ENCODE results near the gene AHDC1.
"Not testable (repeated sequence)": the region's sequence is repeated elsewhere in the genome, so short reads cannot be mapped to it uniquely, and the experiment has no call there.

AHDC1 gene

GRCh38 chr1:27552911-27553420, 51.0 kb downstream of the AHDC1 start:
- DNase-seq (ENCODE audit: low spot score) (no peak), FAIRE-seq (no peak)

- FAIRE-seq (no peak), DNase-seq (ENCODE audit: low spot score) (no peak)
Measured at GRCh38 chr1:27551953-27552312, 52.0 kb downstream of the AHDC1 start.

GRCh38 chr1:27551170-27551952, 52.6 kb downstream of the AHDC1 start:
- DNase-seq (ENCODE audit: low spot score) (no peak), FAIRE-seq (no peak)

GRCh38 chr1:27550510-27551169, 53.3 kb downstream of the AHDC1 start:
- FAIRE-seq (no peak), DNase-seq (ENCODE audit: low spot score) (no peak)

GRCh38 chr1:27549807-27550408, 54.0 kb downstream of the AHDC1 start:
- no peak for DNase-seq (ENCODE audit: low spot score)
- FAIRE-seq, result no peak

- no peak for FAIRE-seq
- DNase-seq (ENCODE audit: low spot score), result peak; percentile 43
Measured at GRCh38 chr1:27548858-27549719, 54.9 kb downstream of the AHDC1 start.

GRCh38 chr1:27548136-27548853, 55.6 kb downstream of the AHDC1 start:
- DNase-seq (ENCODE audit: low spot score), result peak; percentile 80
- no peak for FAIRE-seq

- FAIRE-seq (no peak), DNase-seq (ENCODE audit: low spot score) (no peak)
Measured at GRCh38 chr1:27547220-27548116, 56.5 kb downstream of the AHDC1 start.

- FAIRE-seq (peak; percentile 63), DNase-seq (ENCODE audit: low spot score) (peak; percentile 78)
Measured at GRCh38 chr1:27545876-27546275, 58.1 kb downstream of the AHDC1 start.

- peak; percentile 64 for DNase-seq (ENCODE audit: low spot score)
- FAIRE-seq, result peak; percentile 86
Measured at GRCh38 chr1:27545271-27545670, 58.7 kb downstream of the AHDC1 start.

- DNase-seq (ENCODE audit: low spot score) (no peak), FAIRE-seq (no peak)
Measured at GRCh38 chr1:27544834-27545233, 59.1 kb downstream of the AHDC1 start.

GRCh38 chr1:27543284-27543683, 60.7 kb downstream of the AHDC1 start:
- DNase-seq (ENCODE audit: low spot score) (no peak), FAIRE-seq (no peak)

GRCh38 chr1:27542463-27543273, 61.3 kb downstream of the AHDC1 start:
- DNase-seq (ENCODE audit: low spot score) (peak; percentile 100), FAIRE-seq (peak; percentile 98)

GRCh38 chr1:27539901-27540861, 63.8 kb downstream of the AHDC1 start:
- FAIRE-seq (peak; percentile 95), DNase-seq (ENCODE audit: low spot score) (peak; percentile 94)

- FAIRE-seq, result peak; percentile 82
- DNase-seq (ENCODE audit: low spot score), result peak; percentile 72
Measured at GRCh38 chr1:27538793-27539192, 65.2 kb downstream of the AHDC1 start.

- DNase-seq (ENCODE audit: low spot score); FAIRE-seq: not testable (repeated sequence)
Measured at GRCh38 chr1:27538305-27538676, 65.7 kb downstream of the AHDC1 start.

GRCh38 chr1:27536767-27537166, 67.2 kb downstream of the AHDC1 start:
- peak; percentile 87 for FAIRE-seq
- DNase-seq (ENCODE audit: low spot score), result peak; percentile 89
